Neural cell (in vitro differentiated cells): ENCODE measurements around the gene MASTL.

ENCODE experiments used
- CTCF ChIP-seq: fragments of 450-650 bp; IDR thresholded peaks from 2 replicates; pipeline ENCODE4 v1.5.1; 2014; ENCODE audit warnings: antibody characterized with exemption, mild to moderate bottlenecking, moderate library complexity; ENCODE audit not compliant: poor library complexity, severe bottlenecking
- EP300 ChIP-seq: fragments of 450-650 bp; conservative IDR thresholded peaks from 2 replicates; pipeline ENCODE4 v1.6.1; 2014; ENCODE audit warnings: antibody characterized with exemption, mild to moderate bottlenecking, moderate library complexity; ENCODE audit not compliant: poor library complexity, severe bottlenecking
- EZH2 ChIP-seq: fragments of 200-600, 300-800 bp; shearing (Covaris generic), sonication (generic); IDR thresholded peaks from 2 replicates; pipeline ENCODE4 v1.6.1; 2014; ENCODE audit warnings: antibody characterized with exemption, low read length, borderline replicate concordance, mild to moderate bottlenecking; ENCODE audit not compliant: insufficient read depth, poor library complexity, severe bottlenecking
- POLR2AphosphoS5 ChIP-seq: IDR thresholded peaks from 2 replicates; pipeline ENCODE4 v1.6.1; 2012
- RAD21 ChIP-seq: fragments of 450-650 bp; conservative IDR thresholded peaks from 2 replicates; pipeline ENCODE4 v1.6.1; 2014; ENCODE audit warnings: antibody characterized with exemption, mild to moderate bottlenecking, moderate library complexity
- SMC3 ChIP-seq: fragments of 450-650 bp; conservative IDR thresholded peaks from 2 replicates; pipeline ENCODE4 v1.6.1; 2014; ENCODE audit warnings: antibody characterized with exemption, mild to moderate bottlenecking, moderate library complexity; ENCODE audit not compliant: poor library complexity
- TAF1 ChIP-seq: IDR thresholded peaks from 2 replicates; pipeline ENCODE4 v1.6.1; 2012; ENCODE audit warnings: low read depth
- TF ChIP-seq, protein P1 (sequence below): IDR thresholded peaks from 2 replicates; pipeline ENCODE4 v1.6.1; 2012; ENCODE audit warnings: borderline replicate concordance

GRCh38 chr10:27143686-27144085, 11.5 kb upstream of the MASTL start:
- no peak for TF ChIP-seq CTCF
- no peak for TF ChIP-seq POLR2AphosphoS5
- no peak for TF ChIP-seq SMC3
- TF ChIP-seq TAF1, result no peak
- TF ChIP-seq, protein P1, sequence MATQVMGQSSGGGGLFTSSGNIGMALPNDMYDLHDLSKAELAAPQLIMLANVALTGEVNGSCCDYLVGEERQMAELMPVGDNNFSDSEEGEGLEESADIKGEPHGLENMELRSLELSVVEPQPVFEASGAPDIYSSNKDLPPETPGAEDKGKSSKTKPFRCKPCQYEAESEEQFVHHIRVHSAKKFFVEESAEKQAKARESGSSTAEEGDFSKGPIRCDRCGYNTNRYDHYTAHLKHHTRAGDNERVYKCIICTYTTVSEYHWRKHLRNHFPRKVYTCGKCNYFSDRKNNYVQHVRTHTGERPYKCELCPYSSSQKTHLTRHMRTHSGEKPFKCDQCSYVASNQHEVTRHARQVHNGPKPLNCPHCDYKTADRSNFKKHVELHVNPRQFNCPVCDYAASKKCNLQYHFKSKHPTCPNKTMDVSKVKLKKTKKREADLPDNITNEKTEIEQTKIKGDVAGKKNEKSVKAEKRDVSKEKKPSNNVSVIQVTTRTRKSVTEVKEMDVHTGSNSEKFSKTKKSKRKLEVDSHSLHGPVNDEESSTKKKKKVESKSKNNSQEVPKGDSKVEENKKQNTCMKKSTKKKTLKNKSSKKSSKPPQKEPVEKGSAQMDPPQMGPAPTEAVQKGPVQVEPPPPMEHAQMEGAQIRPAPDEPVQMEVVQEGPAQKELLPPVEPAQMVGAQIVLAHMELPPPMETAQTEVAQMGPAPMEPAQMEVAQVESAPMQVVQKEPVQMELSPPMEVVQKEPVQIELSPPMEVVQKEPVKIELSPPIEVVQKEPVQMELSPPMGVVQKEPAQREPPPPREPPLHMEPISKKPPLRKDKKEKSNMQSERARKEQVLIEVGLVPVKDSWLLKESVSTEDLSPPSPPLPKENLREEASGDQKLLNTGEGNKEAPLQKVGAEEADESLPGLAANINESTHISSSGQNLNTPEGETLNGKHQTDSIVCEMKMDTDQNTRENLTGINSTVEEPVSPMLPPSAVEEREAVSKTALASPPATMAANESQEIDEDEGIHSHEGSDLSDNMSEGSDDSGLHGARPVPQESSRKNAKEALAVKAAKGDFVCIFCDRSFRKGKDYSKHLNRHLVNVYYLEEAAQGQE, result no peak
- no peak for TF ChIP-seq EZH2
- no peak for TF ChIP-seq RAD21
- TF ChIP-seq EP300, result no peak
